NCI-H2107 (cell line): ENCODE data around the gene MEGF8.
A peak's percentile ranks its signal among the peaks of the same experiment; 100 is the strongest.

ENCODE experiments used
- DNase-seq: peaks from one replicate; lab custom pipeline; 2025; lab: John Stamatoyannopoulos, UW

Gene MEGF8

GRCh38 chr19:42325308-42325895, at the start of gene MEGF8:
Gene MEGF8 (plus strand): TSS chr19:42325635. CDS start chr19:42326244, 609 bp downstream.
- peak; percentile 95 for DNase-seq

- no peak for DNase-seq
Measured at GRCh38 chr19:42276284-42276683, 49.2 kb upstream of the MEGF8 start.

- DNase-seq: no peak
Measured at GRCh38 chr19:42276821-42277220, 48.6 kb upstream of the MEGF8 start.

- DNase-seq: no peak
Measured at GRCh38 chr19:42277821-42278451, 47.5 kb upstream of the MEGF8 start.

- DNase-seq: no peak
Measured at GRCh38 chr19:42278452-42279154, 46.8 kb upstream of the MEGF8 start.

- no peak for DNase-seq
Measured at GRCh38 chr19:42279155-42279901, 46.1 kb upstream of the MEGF8 start.

- peak; percentile 85 for DNase-seq
Measured at GRCh38 chr19:42279902-42280814, 45.3 kb upstream of the MEGF8 start.

GRCh38 chr19:42280815-42281145, 44.7 kb upstream of the MEGF8 start:
- no peak for DNase-seq

- no peak for DNase-seq
Measured at GRCh38 chr19:42281146-42281826, 44.1 kb upstream of the MEGF8 start.

GRCh38 chr19:42281827-42282762, 43.3 kb upstream of the MEGF8 start:
- DNase-seq: no peak

- DNase-seq: no peak
Measured at GRCh38 chr19:42282819-42283187, 42.6 kb upstream of the MEGF8 start.

- peak; percentile 92 for DNase-seq
Measured at GRCh38 chr19:42283188-42284065, 42.0 kb upstream of the MEGF8 start.

GRCh38 chr19:42284066-42284501, 41.4 kb upstream of the MEGF8 start:
- peak; percentile 49 for DNase-seq

- DNase-seq: no peak
Measured at GRCh38 chr19:42284591-42285341, 40.7 kb upstream of the MEGF8 start.

- no peak for DNase-seq
Measured at GRCh38 chr19:42285541-42285941, 39.9 kb upstream of the MEGF8 start.

GRCh38 chr19:42285988-42286348, 39.5 kb upstream of the MEGF8 start:
- no peak for DNase-seq

GRCh38 chr19:42286349-42287016, 39.0 kb upstream of the MEGF8 start:
- no peak for DNase-seq
